ENCODE results near the gene SYT9.

The SYT9 gene

DNA sequence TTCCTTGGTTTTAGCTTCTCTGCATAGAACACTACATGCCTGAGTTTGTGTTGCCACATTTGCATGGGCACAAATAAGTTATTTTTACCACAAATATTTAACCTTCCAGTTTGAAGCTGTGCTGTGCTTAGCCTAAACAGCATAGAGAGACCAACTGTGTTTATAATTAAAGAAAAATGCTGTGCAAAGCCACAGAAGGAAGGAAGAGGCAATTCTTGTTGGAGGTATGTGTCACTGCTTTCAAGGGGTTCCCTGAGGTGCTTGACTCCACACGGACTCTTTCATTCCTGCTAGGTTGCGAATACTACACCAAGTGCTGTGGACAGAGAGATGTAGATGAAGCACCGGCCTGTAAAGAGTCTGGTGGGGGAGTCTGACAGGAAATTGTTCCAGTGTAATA lies 186.0 kb downstream of the SYT9 start:
- Histone ChIP-seq H3K9me3 (no peaks in the 10 kb centered on the region), H3K4me1 (no peaks in the 10 kb centered on the region), H3K27me3 (no peaks in the 10 kb centered on the region), H3K27ac (no peak overlapping the region), H3K36me3 (peaks cover 0 to 14% (median 0%) of the 10 kb centered on the region in 3 donors), H3K4me3 (no peak overlapping the region)
- TF ChIP-seq, protein P1, sequence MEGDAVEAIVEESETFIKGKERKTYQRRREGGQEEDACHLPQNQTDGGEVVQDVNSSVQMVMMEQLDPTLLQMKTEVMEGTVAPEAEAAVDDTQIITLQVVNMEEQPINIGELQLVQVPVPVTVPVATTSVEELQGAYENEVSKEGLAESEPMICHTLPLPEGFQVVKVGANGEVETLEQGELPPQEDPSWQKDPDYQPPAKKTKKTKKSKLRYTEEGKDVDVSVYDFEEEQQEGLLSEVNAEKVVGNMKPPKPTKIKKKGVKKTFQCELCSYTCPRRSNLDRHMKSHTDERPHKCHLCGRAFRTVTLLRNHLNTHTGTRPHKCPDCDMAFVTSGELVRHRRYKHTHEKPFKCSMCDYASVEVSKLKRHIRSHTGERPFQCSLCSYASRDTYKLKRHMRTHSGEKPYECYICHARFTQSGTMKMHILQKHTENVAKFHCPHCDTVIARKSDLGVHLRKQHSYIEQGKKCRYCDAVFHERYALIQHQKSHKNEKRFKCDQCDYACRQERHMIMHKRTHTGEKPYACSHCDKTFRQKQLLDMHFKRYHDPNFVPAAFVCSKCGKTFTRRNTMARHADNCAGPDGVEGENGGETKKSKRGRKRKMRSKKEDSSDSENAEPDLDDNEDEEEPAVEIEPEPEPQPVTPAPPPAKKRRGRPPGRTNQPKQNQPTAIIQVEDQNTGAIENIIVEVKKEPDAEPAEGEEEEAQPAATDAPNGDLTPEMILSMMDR (IDR thresholded peaks at IDR 0.05) = no peak
- intact Hi-C loops (cut with DNase I; ENCODE audit: low total_unique reads) = no loop called here
- no peak for DNase-seq

DNA sequence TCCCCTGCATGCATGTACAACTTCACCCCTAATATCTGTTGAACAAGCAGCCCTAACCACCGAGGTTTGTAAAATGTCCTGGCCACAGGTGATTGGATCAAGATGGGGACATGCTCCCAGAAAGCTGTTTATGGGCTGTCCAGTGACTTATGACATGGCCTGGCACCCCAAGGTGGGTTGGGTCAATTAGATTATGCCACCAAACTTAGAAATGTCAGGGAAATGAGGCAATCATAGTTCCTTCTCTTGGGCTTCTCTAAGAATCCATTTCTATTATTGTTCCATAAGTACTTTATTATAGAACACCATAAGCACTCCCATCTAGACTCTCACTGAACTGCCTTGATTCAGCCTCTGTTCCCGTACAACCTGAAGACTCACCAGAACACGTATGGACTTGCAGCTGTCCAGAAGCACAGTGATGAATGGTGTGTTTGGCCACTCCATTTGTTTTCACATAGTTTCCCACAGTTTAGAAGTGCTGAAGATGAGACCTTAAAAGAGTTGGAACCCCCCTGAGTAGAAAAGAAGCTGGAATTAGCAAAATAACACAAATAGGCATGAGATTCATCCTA lies 188.1 kb downstream of the SYT9 start:
- Histone ChIP-seq H3K27ac (no peak overlapping the region), H3K4me1 (no peaks in the 10 kb centered on the region), H3K27me3 (no peaks in the 10 kb centered on the region), H3K36me3 (peaks cover 0 to 14% (median 0%) of the 10 kb centered on the region in 3 donors), H3K9me3 (no peaks in the 10 kb centered on the region), H3K4me3 (no peak overlapping the region)
- no peak for DNase-seq
- TF ChIP-seq, protein P1 (IDR thresholded peaks at IDR 0.05) = no peak
- intact Hi-C loops (cut with DNase I; ENCODE audit: low total_unique reads) = no loop called here

DNA sequence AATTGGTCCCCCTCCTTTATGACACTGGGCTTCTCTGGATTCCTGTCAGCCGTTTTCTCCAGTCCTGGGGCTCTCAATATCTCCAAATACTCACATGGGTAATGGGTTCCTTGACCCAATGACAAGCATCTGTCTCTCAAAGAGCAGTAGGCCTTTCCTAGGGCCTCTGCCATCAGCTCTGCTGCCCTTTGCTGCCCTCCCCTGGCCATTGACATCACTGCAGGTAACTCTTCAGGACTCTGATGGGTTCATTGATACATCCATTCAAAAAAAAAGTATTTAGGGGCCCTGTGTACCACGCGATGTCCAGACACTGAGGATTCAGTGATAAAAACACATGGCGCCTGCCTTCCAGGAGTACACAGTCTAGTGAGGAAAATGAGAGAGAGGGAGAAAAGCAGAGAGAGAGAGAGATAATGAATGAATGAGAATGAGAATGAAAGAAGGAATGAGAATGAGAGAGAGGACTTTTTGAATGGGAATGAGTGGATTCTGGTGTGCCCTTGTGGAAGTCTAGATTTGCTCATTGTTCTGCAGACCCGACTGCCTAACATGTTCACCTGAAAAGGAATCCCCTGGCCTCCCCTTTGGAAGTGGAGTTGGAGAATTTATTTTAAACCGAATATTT lies 191.0 kb downstream of the SYT9 start:
- DNase-seq = peak; percentile 72 to 78
- Histone ChIP-seq H3K4me3 (no peak overlapping the region), H3K36me3 (peaks cover 0 to 14% (median 0%) of the 10 kb centered on the region in 3 donors), H3K9me3 (no peaks in the 10 kb centered on the region), H3K27ac (no peak overlapping the region), H3K4me1 (no peaks in the 10 kb centered on the region), H3K27me3 (no peaks in the 10 kb centered on the region)
- intact Hi-C loops (cut with DNase I; ENCODE audit: low total_unique reads) = loop anchor here (2.0 kb wide), 1 partner anchor 630 kb away; no protein-coding TSS in a partner anchor
- TF ChIP-seq, protein P1 (IDR thresholded peaks at IDR 0.05) = peak; percentile 64 to 80

DNA sequence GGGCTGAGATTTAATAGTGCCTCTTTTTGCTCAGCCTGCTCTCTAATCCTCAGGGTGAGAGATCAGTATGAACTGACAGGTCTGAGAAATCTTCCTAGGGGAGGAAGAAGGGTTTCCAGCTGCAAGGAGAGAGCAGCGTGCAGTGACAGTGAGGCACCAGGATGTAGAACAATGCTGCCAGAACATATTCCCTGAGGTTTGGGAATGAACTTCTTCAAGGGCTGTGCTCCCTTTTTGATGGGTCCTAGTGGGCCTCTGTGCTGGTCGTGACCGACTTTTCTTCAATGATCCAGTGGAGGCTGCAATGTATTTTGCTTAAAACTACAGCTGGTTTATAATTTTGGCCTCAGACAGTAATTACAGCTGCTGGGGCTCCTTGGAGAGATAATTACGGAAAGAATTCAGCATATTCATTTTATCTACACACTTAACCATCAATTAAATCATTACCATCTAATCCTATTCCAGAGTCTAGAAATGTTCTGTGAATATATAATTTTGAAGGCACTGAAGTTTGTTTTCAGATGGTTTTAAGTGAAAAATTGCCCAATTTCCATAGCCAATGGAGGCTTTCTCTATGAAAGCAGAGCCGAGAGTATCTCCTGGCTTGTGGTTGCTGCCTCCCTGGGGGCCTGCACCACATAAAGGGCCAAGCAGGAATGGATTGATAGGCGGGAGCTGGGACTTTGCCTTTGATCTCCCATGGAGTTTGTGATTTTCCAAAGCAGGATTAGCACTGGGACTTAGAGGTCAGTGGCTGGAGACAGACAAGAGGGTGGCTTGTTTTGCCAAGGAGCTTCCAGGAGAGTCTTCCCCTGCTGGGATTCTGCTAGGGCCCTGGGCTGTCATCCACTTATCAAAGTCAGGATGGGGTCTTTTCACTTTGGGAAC lies 192.6 kb downstream of the SYT9 start:
- Histone ChIP-seq H3K36me3 (peaks cover 0 to 11% (median 0%) of the 10 kb centered on the region in 3 donors), H3K4me1 (no peaks in the 10 kb centered on the region), H3K27ac (no peak overlapping the region), H3K9me3 (no peaks in the 10 kb centered on the region), H3K27me3 (no peaks in the 10 kb centered on the region), H3K4me3 (no peak overlapping the region)
- TF ChIP-seq, protein P1 (IDR thresholded peaks at IDR 0.05) = no peak
- DNase-seq = no peak
- intact Hi-C loops (cut with DNase I; ENCODE audit: low total_unique reads) = no loop called here

DNA sequence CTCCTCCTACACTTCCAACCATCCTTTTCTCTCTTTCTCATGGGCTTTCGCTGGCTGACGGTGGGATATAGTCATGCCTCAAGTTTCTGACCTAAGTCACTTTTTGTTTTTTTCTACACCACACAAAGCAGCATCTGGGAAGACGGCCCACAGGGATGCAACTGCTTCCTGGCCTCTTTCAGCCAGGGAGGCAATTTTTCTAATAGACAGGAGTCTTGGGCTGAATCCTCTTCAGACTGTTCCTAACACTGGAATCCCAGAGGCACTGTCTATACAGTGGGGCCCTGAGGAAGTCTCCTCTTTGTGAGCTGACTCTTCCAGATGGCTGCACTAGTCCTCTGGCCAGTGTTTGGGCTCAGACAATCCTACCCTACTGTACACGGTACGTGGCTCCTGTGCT lies 193.9 kb downstream of the SYT9 start:
- no peaks in the 10 kb centered on the region for H3K9me3 ChIP-seq
- no peak overlapping the region for H3K4me3 ChIP-seq
- no peaks in the 10 kb centered on the region for H3K27me3 ChIP-seq
- intact Hi-C loops (cut with DNase I; ENCODE audit: low total_unique reads) = no loop called here
- H3K27ac ChIP-seq = no peak overlapping the region
- no peaks in the 10 kb centered on the region for H3K4me1 ChIP-seq
- no peaks in the 10 kb centered on the region for H3K36me3 ChIP-seq
- TF ChIP-seq, protein P1 (IDR thresholded peaks at IDR 0.05) = no peak
- no peak for DNase-seq

Measured in tibial artery (tissue), 4 donors.